Activated naive CD4-positive, alpha-beta T cell treated with anti-CD3 and anti-CD28 coated beads, Interleukin-2, amount 50 U/mL, for 72 hours (primary cell): ENCODE measurements around the gene VGLL4. TPM values are rescaled to one million over a fixed set of nuclear protein-coding genes. Genes with fewer than 3 reads are reported as not detected.
"Not testable (repeated sequence)": the region's sequence is repeated elsewhere in the genome, so short reads cannot be mapped to it uniquely, and the experiment has no call there.

Experiments
- ATAC-seq, 2 donors: fragments of 150-1000 bp; cut with Tn5 transposase; 2 replicates each; pipeline ENCODE4 v1.10.0; 2021; ENCODE audit warnings: mild to moderate bottlenecking in 2 of 2, moderate library complexity in 2 of 2
- DNase-seq, 2 donors: peaks; one replicate each; pipeline ENCODE4 v3.0.0; 2021 to 2022; ENCODE audit warnings: low spot score in 2 of 2
- H3K27ac Mint-ChIP-seq, 2 donors: one replicate each; pipeline ENCODE4 v1.8.0; 2022; ENCODE audit warnings: mild to moderate bottlenecking in 2 of 2, mixed read lengths in 2 of 2
- H3K36me3 Mint-ChIP-seq, 2 donors: one replicate each; pipeline ENCODE4 v1.8.0; 2022; ENCODE audit warnings: mixed read lengths in 2 of 2
- H3K9me3 Mint-ChIP-seq, 2 donors: one replicate each; pipeline ENCODE4 v1.8.0; 2022; ENCODE audit warnings: mixed read lengths in 2 of 2
- total RNA-seq, 2 donors: library from RNA; stranded (reverse); gene quantifications; one replicate each; pipeline ENCODE4 v1.2.3, GENCODE V29; 2022

VGLL4 gene
- total RNA-seq, 2 donors from 2014 or later: 14.8 to 24.9 TPM

GRCh38 chr3:11605398-11605797, 38.3 kb downstream of the VGLL4 start:
- Mint-ChIP-seq H3K36me3 (peaks cover 8 to 10% of the 10 kb centered on the region in 2 donors), H3K27ac (peak overlapping the region in 1 of 2 donors; percentile 50), H3K9me3 (peaks cover 0 to 5% of the 10 kb centered on the region in 2 donors)
- DNase-seq: no peak
- ATAC-seq: no peak

DNA sequence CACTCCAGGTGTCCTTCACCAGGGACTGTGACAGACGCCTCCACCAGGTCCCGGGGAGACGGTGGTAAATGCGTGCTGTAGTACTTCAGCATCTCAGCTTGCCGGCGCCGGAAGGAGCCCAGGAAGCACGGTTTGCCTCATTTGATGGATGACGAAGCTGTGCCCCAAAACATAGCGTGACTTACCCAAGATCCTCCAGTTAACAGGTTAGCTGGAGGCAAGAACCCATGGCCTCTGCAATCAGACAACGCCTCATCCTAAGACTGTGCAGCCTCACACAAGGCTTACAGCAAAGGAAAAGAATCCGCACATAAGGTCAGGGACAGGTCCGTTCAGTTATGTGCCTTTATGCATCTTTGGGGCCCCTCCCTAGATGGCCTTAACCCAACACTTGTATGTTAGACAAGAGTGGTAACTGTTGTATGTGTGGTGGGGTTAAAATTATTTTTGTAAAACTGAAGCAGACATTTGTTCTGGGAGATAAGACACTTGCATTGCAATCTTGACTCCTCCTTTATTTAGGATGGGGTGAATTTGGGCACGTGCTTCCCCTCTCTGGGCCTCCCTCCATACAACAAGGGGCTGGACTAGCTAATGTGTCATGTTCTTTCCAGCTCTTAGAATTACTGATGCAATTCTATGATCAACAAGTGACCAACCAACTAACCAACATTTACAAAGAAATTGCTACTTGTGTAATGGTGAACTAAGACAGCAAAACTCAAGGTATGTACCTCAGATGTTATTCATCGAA, 39.4 kb downstream of the VGLL4 start:
- H3K36me3 Mint-ChIP-seq: peaks cover 15% of the 10 kb centered on the region in 2 donors
- no peak overlapping the region for H3K27ac Mint-ChIP-seq
- no peak for DNase-seq
- no peak for ATAC-seq
- peaks cover 0 to 5% of the 10 kb centered on the region in 2 donors for H3K9me3 Mint-ChIP-seq

GRCh38 chr3:11603628-11604027, 40.1 kb downstream of the VGLL4 start:
- no peak for DNase-seq
- no peak for ATAC-seq
- H3K27ac Mint-ChIP-seq: no peak overlapping the region
- H3K36me3 Mint-ChIP-seq: peaks cover 17 to 18% of the 10 kb centered on the region in 2 donors
- peaks cover 0 to 7% of the 10 kb centered on the region in 2 donors for H3K9me3 Mint-ChIP-seq

DNA sequence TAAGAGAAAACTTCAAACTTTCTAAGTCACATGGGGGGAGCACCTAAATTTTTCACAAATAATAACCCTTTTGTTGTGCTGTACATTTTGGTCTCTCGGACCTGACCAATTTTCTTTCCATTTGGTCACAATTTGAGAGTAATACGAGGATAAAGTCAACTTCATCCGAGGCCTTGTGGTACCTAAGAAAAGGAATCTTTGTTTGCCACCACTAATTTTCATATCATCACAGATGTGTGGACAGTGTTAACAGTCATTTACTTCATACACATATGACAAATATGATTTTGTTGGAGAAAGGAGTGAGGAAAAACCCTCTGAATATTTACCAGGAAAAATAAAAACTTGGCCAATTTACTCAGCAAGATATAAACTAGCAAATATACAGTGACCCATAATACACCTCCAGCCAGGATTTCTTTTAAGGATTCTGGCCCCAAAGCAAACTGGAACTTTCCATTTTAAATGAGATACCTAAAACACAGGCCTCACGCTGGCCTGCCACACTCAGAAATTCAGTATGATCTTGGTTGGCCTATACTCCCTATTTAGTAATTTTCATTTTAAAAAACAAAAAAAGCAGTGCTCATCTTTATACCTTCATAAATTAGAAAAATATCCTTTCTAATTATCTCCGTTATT, 40.7 kb downstream of the VGLL4 start:
- DNase-seq (no peak), ATAC-seq (no peak)
- peaks cover 0 to 13% of the 10 kb centered on the region in 2 donors for H3K9me3 Mint-ChIP-seq
- no peak overlapping the region for H3K27ac Mint-ChIP-seq
- peaks cover 22 to 24% of the 10 kb centered on the region in 2 donors for H3K36me3 Mint-ChIP-seq

GRCh38 chr3:11602239-11602840, 41.4 kb downstream of the VGLL4 start:
- DNase-seq: no peak
- peaks cover 0 to 13% of the 10 kb centered on the region in 2 donors for H3K9me3 Mint-ChIP-seq
- H3K27ac Mint-ChIP-seq: no peak overlapping the region
- no peak for ATAC-seq
- peaks cover 22 to 31% of the 10 kb centered on the region in 2 donors for H3K36me3 Mint-ChIP-seq

GRCh38 chr3:11601446-11602238, 42.1 kb downstream of the VGLL4 start:
- DNase-seq: no peak
- H3K27ac Mint-ChIP-seq: no peak overlapping the region
- ATAC-seq: peak; percentile 60 to 76
- peaks cover 20 to 38% of the 10 kb centered on the region in 2 donors for H3K36me3 Mint-ChIP-seq
- peaks cover 0 to 13% of the 10 kb centered on the region in 2 donors for H3K9me3 Mint-ChIP-seq

- Mint-ChIP-seq H3K27ac (no peak overlapping the region), H3K36me3 (peaks cover 18 to 44% of the 10 kb centered on the region in 2 donors), H3K9me3 (peaks cover 0 to 19% of the 10 kb centered on the region in 2 donors)
- no peak for ATAC-seq
- DNase-seq: no peak
Observed at GRCh38 chr3:11600501-11601282, 43.0 kb downstream of the VGLL4 start.

- ATAC-seq (no peak), DNase-seq (no peak)
- H3K36me3 Mint-ChIP-seq: peaks cover 25 to 53% of the 10 kb centered on the region in 2 donors
- H3K27ac Mint-ChIP-seq: no peak overlapping the region
- H3K9me3 Mint-ChIP-seq: peaks cover 0 to 14% of the 10 kb centered on the region in 2 donors
Observed at GRCh38 chr3:11596387-11596786, 47.3 kb downstream of the VGLL4 start.

GRCh38 chr3:11595024-11595423, 48.7 kb downstream of the VGLL4 start:
- H3K27ac Mint-ChIP-seq, ATAC-seq, DNase-seq: not testable (repeated sequence)
- H3K36me3 Mint-ChIP-seq: peaks cover 15 to 42% of the 10 kb centered on the region in 2 donors
- H3K9me3 Mint-ChIP-seq: peaks cover 0 to 14% of the 10 kb centered on the region in 2 donors

DNA sequence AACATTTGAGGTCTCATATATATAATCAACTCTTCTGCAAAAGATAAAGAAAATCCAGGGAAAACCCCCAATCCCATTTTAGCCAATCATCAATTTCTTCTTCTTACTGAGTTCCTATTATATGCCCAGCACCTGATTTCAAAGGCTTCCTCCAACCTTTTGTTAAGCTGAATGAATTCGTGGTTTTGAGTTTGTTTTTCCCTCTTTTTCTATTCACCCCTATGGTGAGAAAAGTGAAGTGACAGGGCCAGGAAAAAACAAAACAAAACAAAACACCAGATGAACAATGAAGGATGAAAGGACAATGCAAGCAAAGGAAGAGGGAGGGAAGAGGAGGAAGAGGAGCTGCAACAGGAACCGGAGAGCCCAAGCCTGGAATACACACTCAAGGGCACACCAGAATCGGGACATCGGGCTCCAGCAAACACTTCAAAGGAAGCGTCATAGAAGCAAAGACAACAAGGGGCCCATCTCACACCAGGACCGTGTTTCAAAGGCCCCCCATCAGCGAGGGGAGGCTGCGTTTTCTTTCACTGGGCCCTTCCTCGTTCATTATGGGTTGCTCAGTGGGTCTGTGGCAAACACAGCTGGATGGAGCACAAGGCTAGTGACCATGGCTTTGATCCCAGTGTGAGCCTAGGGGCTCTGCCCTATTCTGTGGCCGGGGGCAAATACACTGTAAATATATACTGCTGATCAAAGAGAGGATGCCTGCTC, 50.2 kb downstream of the VGLL4 start:
- H3K9me3 Mint-ChIP-seq: peaks cover 0 to 10% of the 10 kb centered on the region in 2 donors
- DNase-seq (no peak), ATAC-seq (no peak)
- H3K36me3 Mint-ChIP-seq: peaks cover 11 to 34% of the 10 kb centered on the region in 2 donors
- H3K27ac Mint-ChIP-seq: peak overlapping the region in 1 of 2 donors; percentile 2

GRCh38 chr3:11592445-11593298, 51.0 kb downstream of the VGLL4 start:
- ATAC-seq (no peak), DNase-seq (no peak)
- Mint-ChIP-seq H3K36me3 (peaks cover 8 to 29% of the 10 kb centered on the region in 2 donors), H3K27ac (peak overlapping the region in 1 of 2 donors; percentile 2), H3K9me3 (peaks cover 0 to 6% of the 10 kb centered on the region in 2 donors)

GRCh38 chr3:11591391-11592282, 52.1 kb downstream of the VGLL4 start:
- Mint-ChIP-seq H3K9me3 (peaks cover 0 to 6% of the 10 kb centered on the region in 2 donors), H3K36me3 (peaks cover 8 to 24% of the 10 kb centered on the region in 2 donors), H3K27ac (no peak overlapping the region)
- ATAC-seq: no peak
- DNase-seq: no peak

DNA sequence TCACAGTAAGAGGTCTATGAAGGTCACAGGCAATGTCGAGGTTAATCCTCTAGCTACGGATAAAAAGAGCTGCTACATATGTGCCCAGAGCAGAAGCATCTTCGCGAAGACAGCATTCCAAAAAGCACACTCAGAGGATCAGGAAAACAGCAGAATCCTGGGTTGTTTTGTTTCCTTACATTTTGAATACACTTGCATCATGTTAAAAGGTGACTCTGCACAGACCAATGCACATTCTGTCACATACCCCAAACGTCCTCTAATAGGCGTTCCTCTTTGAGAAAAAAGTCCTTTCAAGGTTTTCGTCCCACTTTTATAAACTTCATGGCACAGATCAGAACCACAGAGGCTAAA, 52.7 kb downstream of the VGLL4 start:
- ATAC-seq: no peak
- no peak overlapping the region for H3K27ac Mint-ChIP-seq
- peaks cover 8 to 24% of the 10 kb centered on the region in 2 donors for H3K36me3 Mint-ChIP-seq
- H3K9me3 Mint-ChIP-seq: peaks cover 0 to 2% of the 10 kb centered on the region in 2 donors
- no peak for DNase-seq

- DNase-seq: peak in 1 of 2 donors; percentile 11
- Mint-ChIP-seq H3K36me3 (peaks cover 4 to 18% of the 10 kb centered on the region in 2 donors), H3K9me3 (no peaks in the 10 kb centered on the region), H3K27ac (no peak overlapping the region)
- no peak for ATAC-seq
Observed at GRCh38 chr3:11589706-11590105, 54.0 kb downstream of the VGLL4 start.
